ENCODE measurements around the gene CDX2.

GRCh38 chr13:28012896-28013295, 43.8 kb upstream of the CDX2 start:
- TF ChIP-seq, protein P1, sequence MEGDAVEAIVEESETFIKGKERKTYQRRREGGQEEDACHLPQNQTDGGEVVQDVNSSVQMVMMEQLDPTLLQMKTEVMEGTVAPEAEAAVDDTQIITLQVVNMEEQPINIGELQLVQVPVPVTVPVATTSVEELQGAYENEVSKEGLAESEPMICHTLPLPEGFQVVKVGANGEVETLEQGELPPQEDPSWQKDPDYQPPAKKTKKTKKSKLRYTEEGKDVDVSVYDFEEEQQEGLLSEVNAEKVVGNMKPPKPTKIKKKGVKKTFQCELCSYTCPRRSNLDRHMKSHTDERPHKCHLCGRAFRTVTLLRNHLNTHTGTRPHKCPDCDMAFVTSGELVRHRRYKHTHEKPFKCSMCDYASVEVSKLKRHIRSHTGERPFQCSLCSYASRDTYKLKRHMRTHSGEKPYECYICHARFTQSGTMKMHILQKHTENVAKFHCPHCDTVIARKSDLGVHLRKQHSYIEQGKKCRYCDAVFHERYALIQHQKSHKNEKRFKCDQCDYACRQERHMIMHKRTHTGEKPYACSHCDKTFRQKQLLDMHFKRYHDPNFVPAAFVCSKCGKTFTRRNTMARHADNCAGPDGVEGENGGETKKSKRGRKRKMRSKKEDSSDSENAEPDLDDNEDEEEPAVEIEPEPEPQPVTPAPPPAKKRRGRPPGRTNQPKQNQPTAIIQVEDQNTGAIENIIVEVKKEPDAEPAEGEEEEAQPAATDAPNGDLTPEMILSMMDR (IDR thresholded peaks at IDR 0.05) = no peak
- no peak for TF ChIP-seq POLR2A (IDR thresholded peaks at IDR 0.05)
